HepG2 (cell line): ENCODE results near the gene LMCD1.

Experiments used
- E2F1 ChIP-seq: sonication (generic); formaldehyde crosslinking; IDR thresholded peaks from 2 replicates; pipeline ENCODE4 v1.5.0; 2020; ENCODE audit warnings: missing genetic modification reagents
- FOXP1 ChIP-seq, 2 experiments: fragments of 450-650 bp in 1 of 2; IDR thresholded peaks; 2 replicates each; pipeline ENCODE4 v1.6.1; 2017 to 2018; ENCODE audit warnings: antibody characterized with exemption in 1 of 2
- MTF2 ChIP-seq: sonication (generic); formaldehyde crosslinking; IDR thresholded peaks from 2 replicates; pipeline ENCODE4 v1.5.0; 2020; ENCODE audit warnings: missing genetic modification reagents, borderline replicate concordance

- TF ChIP-seq E2F1 (CRISPR knock-in tag) (no peak), FOXP1 (IDR thresholded peaks at IDR 0.05) (no peak), FOXP1 (CRISPR knock-in tag; IDR thresholded peaks at IDR 0.05) (no peak), MTF2 (no peak)
Observed at GRCh38 chr3:8573342-8573926, 71.8 kb downstream of the LMCD1 start.
